ENCODE results near the gene CHAF1A.
A peak's percentile ranks its signal among the peaks of the same experiment; 100 is the strongest.

Gene CHAF1A

DNA sequence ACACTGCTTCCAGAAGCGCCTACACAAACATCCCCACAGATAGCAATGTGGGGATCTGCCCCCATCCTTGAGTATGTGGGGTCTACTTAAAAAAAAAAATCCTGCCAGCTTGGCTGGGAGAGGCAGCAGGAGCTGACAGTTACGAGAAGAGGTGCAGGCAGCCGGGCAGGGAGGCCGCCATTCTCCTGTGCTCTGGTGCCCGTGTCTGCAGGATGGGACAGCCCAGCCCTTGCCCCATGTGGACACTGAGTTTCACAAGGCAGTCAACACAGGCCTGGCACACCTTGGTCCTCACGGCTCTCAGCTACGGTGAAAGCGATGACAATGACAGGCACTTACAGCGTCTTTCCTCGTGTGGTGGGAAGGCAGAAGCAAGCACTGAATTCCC, 35.1 kb upstream of the CHAF1A start:
- no peak for DNase-seq (ENCODE audit: low spot score)

DNA sequence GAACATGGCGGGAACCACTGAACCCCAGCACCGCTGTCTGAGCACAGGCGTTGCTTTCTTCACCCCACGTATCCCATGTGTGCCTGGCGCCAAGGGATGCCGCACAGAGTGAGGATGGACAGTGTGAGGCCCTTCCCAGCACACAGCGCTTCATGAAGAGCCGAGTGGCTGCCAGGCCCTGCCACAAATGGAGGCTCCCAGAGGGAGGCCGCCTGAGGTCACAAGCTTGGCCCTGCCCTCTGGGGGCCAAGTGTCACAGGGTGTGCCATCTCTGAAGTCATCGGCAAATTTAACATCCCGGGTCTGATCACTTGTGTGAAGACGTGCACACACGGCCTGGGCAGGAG, 34.7 kb upstream of the CHAF1A start:
- no peak for DNase-seq (ENCODE audit: low spot score)

DNA sequence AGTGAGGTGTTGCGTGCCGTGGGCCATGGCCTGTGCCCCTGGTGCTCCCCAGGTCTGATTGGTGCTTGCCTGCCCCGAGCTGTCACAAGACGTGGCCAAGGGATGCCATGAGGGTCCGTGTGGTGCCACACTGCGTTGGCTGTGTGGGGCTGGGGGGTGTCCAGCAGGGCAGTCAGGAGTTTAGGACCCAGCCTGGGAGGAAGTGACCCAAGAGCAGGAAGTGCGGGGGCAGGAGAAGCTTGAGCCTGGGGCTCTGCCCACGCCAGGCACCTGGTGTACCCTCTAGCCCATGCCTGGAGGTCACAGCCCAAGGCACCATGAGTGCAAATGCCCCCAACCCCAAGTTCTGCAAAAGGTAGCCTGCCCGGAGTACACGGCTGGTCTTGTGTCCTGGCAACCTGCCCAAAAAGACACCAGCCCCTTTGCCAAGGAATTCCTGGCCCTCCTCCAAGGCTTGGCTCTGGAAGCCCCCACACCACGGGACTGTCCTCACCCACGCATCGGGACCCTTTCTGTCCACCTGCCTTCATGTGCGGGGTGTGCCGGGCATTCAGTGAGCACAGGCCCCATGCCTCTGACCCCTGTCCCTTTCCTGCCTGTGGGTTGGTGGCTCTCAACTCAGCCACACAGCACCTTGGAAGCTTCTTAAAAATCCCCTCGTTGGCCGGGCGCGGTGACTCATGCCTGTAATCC, 34.2 kb upstream of the CHAF1A start:
- DNase-seq (ENCODE audit: low spot score): peak; percentile 69

DNA sequence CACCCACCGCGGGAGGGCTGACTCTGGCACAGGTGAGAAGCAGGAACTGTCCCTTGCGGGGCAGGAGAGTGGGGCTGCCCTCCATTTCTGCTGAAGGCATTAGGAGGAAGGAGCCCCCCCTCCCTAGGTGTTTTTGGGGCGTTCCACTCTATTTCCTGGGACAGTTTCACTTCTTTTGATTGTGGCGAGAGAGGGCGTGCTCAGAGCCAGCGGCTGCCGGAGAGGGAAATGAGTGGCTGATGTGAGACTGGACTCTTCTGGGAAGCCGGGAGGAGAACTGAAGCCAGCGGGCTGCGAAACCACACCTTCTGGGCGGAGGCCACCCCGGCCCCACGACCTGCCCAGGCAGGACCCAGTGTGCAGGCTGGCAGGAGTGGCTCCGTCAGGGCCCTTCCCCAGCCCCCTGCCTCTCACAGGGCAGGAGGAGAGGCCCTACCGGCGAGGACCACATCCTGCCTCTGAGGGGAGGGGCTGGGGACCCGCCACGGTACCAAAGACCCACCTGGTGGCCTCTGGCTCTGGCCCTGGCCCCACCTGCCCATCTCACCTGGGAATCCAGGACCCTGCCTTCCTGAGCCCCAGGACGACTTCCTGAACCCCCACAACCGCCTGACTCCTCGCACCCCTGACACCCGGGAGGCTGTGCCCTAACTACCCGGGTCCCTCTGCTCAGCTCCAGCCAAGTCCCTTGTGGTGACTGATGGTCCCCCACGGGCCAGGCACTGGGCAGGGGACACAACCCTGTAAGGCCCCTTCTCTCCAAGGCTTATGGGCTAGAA, 33.1 kb upstream of the CHAF1A start:
- DNase-seq (ENCODE audit: low spot score): peak; percentile 90

DNA sequence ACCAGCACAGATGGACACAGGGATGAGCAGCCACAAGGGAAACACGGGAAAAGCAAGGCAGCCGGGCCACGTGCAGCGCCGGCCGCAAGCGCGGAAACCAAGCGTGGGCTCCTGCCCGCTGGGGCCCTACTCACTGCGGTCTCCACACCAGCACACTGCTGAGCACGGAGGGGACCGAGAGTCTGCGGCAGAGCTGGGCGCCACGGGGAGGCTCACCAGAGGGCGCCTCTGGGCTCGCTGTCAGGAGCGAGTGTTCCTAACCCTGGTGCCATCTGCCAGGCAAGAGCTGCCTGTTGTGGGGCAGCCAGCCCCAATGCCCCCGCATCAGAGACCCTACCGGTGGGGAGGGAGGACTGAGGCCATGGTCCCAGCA, 32.6 kb upstream of the CHAF1A start:
- DNase-seq (ENCODE audit: low spot score): peak; percentile 52

DNA sequence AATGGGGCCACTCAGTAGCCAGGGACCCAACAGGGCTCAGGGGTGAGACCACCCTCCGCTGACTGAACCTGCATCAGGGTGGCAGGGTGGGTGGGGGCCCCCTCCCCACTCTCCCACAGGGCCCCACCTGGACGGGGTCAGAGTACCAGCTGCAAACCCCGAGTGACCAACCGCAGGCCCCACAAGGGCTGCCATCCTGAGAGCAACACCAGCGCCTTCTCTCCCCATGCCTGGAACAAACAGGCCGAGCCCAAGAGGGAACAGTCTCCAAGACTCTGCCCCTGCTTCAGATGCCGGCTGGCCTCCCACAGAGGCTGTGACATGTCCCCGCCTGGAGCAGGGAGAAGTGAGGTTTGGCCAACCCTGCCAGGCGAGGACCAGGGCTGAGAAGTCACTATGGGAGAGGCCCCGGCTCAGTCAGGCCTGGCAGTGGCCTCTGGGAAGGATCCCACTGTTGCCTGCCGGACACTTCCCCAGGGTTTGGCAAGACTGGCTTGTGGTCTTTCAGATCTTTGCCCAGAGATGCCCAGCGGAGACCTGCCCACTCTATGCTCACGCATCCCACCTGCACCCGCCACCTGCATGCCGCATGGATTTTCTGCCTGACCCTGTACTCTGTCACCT, 31.9 kb upstream of the CHAF1A start:
- no peak for DNase-seq (ENCODE audit: low spot score)

DNA sequence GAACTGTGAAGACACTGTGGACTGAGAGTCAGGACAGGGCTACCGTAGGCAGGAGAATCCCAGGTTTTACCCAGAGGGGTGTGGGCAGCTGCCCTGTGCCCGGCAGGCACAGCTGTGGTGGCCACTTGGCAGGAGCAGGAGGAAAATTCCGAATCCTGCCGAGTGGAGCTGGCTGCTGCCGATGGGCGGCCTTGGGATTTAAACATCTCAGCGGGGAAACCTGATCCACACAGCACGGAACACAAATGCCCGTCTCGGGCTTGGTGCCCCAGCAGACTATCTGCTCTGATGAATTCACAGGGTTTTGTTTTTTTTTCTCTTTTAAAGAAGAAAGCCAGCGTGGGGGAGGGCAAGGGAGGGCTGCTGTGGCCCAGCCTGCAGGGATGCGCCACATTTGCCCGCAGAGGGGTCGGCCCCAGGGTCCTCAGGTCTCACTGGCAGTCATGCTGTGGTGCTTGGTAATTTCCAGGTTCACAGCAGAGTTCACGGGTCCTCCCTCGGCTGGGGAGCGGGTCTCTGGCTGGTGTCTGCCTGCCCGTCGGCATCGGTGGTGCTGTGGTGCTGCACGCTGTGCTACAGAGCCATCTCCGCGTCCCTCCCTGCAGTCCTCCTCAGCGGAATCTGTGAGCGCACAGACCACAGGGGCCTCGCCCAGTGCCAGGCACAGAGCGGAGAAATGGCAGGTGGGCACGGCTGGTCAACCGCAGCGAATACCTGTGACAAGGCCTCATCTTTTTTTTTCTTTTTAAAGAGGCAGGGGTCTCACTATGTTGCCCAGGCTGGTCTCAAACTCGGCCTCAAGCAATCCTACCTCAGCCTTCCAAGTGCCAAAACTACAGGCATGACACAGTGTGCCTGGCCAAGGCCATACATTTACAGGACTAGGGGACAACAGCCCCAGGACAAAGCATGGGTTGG, 30.9 kb upstream of the CHAF1A start:
- no peak for DNase-seq (ENCODE audit: low spot score)

DNA sequence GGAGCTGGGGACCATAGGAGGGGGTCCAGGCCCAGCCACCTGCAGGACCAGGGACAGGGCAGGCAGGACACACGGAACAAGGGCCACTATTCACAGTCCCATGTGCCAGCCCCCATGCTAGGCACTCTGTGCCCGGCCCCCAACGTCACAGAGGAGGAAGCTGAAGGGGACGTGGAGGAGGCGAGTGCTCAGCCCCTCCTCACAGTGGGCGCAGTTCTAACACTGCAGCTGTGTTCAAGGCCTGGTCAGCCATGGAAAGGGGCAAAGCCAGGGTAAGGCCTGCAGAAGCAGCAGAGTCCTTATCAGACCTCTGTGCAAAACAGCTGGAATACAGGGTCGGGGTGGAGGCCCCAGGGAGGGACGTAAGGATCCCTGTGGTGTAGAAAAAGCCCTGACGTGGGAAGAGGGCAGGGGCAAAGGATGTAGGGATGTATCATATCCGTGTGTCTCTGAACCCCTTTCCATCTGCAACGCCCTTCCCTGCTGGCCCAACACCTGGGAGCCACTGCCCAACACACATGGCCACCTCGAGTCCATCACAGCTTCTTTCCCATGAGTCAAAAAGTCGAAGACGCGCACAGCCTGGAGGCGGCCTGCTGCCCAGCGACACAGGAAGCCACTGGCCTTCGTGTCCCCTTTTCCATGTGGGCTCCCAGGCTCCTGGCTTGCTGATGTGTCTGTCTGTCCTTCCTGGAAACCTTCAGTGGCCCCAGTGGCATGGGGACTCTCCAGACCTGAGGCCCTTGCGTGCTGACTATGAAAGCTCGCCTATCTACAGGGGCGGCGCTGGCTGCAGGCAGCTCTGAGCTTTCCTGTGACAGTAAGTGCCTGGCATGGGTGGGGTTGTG, 30.1 kb upstream of the CHAF1A start:
- DNase-seq (ENCODE audit: low spot score): no peak

DNA sequence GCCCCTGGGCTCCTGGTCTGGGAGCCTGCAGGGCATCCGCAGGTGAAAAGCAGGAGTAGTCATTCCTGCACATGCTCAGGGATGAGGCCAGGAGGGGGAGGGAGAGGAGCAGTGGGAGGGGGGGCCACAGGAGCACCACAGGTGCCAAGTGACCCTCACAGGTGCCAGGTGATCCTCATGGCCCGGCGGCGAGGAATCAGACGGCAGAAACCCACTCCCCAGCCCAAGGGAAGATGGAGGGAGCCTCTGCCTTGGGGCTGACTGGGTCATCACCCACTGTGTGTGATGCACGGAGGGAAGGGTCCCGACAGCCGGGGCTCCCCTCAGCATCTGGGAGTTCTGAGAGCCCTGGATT, 29.4 kb upstream of the CHAF1A start:
- DNase-seq (ENCODE audit: low spot score): no peak

DNA sequence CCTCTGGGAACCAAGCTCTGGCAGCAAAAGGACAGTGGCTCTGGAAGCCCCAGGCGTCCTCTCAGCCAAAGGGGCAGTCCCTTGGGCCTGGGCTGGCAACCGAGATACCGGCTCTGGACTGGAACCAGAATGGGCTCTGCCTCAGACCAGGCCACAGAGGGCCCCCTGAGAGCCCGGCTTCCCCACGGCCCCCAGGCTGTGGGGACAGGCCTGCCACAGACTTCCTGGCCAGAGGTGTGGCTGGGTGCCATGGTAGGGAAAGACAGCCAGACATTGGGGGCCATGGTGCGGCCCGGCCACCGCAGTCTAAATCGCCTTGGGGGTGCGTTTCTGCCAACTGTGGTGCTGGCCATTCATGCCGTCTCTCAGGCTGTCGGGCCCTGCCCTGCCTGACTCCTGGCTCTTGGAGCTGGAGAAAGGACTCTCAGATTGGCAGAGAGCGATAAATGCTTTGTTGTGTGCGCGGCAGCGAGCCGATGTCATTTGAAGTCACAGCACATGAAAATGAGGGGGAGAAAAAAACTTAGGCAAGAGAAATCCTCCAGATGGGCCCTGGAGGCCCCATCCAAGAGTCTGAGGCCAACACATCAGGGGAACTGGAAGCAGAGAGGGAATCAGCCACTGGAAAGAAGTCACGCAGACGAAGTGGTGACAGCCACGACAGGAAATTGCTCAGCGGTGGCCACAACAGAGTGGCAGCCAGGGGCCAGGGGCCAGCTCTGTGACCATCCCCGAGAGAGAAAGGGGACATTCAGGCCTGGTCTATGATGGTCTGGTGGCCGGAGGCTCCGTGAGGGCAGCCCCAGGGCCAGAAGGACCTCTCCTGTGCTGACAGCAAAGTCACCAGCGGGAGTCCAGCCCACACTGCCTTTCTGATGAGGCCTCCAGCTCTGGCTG, 28.6 kb upstream of the CHAF1A start:
- DNase-seq (ENCODE audit: low spot score): peak; percentile 34

DNA sequence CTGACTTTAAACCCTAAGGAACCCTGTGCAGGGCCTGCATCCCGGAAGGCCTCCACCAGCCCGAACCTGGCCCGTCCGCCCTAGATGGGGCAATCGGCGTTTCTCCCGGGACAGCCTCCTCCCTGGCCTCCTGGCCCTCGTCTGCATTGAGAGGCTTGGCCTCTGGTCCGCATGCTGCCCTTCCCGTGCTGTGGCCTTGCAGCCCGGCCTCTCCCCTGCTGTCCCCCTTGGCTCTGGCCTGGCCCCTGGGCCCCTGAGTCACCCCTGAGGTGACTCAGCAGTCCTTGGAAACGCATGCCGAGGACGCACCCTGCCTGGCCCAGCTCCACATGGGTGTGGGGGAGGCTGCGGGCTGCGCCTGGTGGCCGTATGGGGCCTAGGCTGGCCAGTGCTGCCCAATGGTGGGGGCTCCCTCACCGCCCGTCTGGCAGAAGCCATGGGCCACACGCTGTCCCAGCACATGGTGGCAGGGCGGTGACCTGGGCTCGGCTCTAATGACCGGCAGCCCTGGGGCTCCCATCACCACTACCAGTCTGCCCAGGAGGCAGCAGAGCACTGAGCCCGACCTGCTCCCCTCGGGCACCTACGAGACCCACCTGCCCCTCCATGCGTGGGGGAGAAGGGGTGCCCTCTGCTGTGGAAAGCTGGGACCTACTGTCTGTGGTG, 27.8 kb upstream of the CHAF1A start:
- peak; percentile 92 for DNase-seq (ENCODE audit: low spot score)

DNA sequence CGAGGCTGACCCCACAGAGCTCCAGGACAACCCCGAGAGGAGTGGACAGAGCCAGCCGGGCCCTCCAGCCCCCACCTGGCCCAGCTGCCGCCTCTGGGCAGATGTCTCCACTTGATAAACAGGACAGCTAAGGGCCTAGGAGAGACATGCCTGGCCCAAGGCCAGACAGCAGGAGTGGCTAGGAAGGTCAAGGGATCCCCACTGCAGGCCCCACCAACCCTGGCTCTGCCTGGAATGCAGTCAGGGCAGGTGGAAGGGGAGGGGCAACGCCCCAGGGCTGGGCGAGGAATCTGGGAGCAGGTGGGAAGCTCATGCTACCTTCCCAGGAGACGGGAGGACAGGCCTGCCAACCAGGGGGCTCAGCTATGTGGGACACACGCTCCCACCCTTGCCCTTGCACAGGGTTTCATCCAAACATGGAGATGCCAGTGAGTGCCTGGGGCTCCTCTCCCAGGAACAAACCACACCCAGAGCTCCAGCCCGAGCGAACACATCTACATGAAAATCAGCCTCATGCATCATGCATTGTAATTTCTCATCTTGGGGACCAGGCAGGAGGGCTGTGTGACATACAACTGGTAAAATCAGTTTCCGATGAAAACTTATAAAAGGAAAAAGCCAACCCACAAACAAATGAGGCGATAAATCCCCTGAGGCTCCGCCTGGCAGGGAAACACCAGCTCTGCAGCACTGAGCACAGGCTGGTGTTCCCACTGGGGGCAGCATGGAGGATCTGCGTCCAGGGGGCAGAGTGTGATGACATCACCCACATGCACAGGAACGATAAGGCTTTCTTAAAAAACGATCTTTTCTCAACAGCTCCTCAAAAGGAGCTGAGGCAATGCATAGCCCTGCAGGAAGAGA, 27.0 kb upstream of the CHAF1A start:
- DNase-seq (ENCODE audit: low spot score): peak; percentile 85

DNA sequence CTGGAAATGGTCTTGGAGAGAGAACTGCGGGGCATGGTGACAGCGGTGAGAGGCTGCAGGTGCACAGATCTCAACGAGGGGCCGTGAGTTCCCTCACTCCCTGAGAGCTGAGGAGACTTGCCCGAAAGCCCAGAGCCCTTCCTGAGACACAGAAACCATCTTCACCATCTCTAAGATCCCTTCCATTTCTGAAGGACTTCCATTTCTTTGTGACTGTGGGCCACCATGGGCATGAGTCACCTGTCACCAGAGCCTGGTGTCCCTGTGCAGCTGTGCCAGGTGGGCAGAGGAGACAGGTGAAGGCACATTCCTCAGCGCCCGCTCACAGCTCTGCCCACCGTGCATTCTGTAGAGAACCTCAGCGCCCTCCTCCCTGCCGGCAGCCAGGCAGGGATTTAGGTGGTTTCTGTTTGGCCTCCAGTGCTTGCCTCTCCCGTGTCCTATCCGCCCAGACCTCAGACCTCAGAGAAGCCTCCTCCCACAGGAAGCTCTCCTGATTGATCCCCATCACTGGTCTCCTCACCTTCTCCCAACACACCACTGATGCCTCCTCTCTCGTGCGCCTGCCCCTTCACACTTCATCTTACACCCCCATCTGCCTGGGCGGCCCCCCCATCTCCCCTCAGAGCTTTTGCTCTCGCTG, 26.3 kb upstream of the CHAF1A start:
- DNase-seq (ENCODE audit: low spot score): peak; percentile 67

DNA sequence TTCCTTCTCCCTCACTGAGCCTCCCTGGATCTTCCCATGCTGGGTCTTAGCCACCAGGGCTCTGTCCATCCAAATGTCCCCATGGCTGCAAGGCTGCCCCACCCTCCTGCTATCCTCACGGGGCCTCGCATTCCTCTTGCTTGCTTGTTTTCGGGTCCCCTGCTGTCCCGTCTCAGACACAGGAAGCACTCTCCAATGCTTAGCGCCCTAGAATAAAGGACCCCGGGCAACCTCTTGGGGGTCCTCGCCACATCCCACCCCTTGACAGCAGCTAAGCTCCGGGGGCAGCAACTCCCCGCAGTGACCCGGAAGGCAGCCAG, 25.8 kb upstream of the CHAF1A start:
- no peak for DNase-seq (ENCODE audit: low spot score)

DNA sequence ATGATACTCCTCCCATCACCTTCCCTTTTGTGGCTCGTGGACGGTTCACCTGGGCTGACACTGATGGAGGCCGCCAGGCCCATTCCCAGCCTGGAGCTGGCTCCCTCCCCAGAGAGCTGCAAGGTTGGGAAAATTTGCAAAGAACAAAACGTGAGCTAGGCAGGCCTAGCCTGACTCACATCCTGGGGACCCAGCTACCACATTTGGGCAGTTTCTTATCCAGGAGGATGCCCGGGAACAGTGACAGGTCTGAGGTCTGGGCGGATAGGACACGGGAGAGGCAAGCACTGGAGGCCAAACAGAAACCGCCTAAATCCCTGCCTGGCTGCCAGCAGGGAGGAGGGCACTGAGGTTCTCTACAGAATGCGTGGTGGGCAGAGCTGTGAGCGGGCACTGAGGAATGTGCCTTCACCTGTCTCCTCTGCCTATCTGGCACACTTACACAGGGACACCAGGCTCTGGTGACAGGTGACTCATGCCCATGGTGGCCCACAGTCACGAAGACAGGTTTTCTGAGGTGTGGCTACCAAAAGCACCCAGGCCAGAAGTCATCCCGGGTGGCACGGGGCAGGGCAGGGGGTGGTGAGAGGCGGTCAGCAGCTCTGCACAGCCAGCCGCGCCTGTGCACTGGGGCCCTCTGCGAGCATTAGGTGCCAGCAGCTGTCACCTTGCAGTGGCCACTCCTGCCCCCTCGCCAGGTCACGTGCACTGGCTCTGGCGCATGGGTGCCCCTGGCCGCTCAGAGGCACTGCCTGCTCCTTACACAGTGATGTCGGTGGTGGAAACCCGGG, 25.3 kb upstream of the CHAF1A start:
- DNase-seq (ENCODE audit: low spot score): peak; percentile 85

DNA sequence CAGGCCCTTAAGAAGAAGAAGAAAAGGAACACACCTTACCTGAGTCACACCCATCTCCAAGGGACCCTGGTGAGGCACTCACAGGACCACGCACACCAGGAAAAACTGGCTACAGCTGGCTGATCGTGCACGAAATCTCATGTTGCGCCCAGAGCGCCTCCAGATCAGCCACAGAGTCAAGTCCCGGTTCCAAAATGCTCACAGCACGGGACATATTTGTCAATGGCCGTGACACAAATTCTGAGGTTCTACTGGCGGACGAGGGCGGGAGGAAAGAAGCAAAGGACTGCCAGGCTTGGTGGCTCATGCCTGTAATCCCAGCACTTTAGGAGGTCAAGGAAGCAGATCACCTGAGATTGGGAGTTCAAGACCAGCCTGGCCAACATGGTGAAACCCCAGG, 23.6 kb upstream of the CHAF1A start:
- peak; percentile 67 for DNase-seq (ENCODE audit: low spot score)

DNA sequence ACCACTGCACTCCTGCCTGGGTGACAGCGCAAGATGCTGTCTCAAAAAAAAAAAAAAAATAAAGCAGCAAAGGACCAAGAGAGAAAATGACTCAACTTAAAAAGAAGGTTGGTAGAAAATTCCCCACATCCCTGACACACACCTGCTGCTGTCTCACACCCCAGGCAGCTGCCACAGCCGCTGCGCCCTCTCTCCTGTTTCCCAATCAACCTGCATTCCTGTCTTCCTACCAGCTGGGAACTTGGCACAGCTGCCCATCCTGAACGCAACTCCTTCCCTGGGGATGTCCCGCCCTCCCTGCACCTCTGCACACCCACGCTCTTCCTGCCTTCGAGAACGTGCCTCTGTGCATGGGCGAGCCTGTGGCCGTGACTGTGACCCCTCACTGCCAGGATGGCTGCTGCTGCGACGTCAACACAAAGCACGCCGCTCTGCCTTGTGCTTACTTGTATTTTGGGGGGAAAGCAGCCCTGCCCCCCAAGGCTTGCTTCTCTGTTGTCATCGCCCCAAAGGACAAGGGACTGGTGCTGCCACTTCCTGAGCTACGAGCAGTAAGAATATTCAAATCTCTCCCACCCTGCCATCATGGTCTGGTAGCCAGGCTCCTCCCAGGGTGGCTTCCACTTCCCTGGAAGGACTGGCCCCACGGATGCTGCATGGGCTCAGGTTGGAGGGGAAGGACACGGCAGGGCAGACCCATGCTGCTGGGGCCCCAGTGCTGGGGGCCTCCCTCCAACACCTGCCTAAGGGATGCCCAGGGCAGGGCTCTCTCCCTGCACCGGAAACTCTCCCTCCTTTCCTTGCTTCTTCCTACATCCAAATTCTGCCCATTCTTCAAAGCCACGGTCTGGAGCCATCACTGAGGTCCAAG, 22.8 kb upstream of the CHAF1A start:
- peak; percentile 99 for DNase-seq (ENCODE audit: low spot score)

All from kidney tubule cell (primary cell).